ENCODE measurements around the gene REXO1. TPM values are rescaled to one million over a fixed set of nuclear protein-coding genes. Genes with fewer than 3 reads are reported as not detected.
"Not testable (repeated sequence)": the region's sequence is repeated elsewhere in the genome, so short reads cannot be mapped to it uniquely, and the experiment has no call there.

The REXO1 gene
- total RNA-seq, 1 donor from 2014 or later = 34.0 TPM

- not testable (repeated sequence) for DNase-seq (ENCODE audit: low spot score)
Observed at GRCh38 chr19:1877280-1877660, 29.0 kb upstream of the REXO1 start.

- DNase-seq (ENCODE audit: low spot score) = not testable (repeated sequence)
Observed at GRCh38 chr19:1876496-1877279, 28.4 kb upstream of the REXO1 start.

GRCh38 chr19:1875646-1876495 is 27.6 kb upstream of the REXO1 start:
- peak; percentile 99 for DNase-seq (ENCODE audit: low spot score)

GRCh38 chr19:1875265-1875645 is 27.0 kb upstream of the REXO1 start:
- not testable (repeated sequence) for DNase-seq (ENCODE audit: low spot score)

- no peak for DNase-seq (ENCODE audit: low spot score)
Observed at GRCh38 chr19:1874554-1875185, 26.4 kb upstream of the REXO1 start.

- DNase-seq (ENCODE audit: low spot score) = no peak
Observed at GRCh38 chr19:1873524-1874473, 25.5 kb upstream of the REXO1 start.

GRCh38 chr19:1872807-1873523 is 24.7 kb upstream of the REXO1 start:
- no peak for DNase-seq (ENCODE audit: low spot score)

GRCh38 chr19:1871630-1872029 is 23.3 kb upstream of the REXO1 start:
- DNase-seq (ENCODE audit: low spot score) = no peak

GRCh38 chr19:1871140-1871597 is 22.9 kb upstream of the REXO1 start:
- no peak for DNase-seq (ENCODE audit: low spot score)

- no peak for DNase-seq (ENCODE audit: low spot score)
Observed at GRCh38 chr19:1868971-1869370, 20.7 kb upstream of the REXO1 start.

GRCh38 chr19:1867349-1867724 is 19.1 kb upstream of the REXO1 start:
- DNase-seq (ENCODE audit: low spot score) = no peak

GRCh38 chr19:1866693-1867348 is 18.5 kb upstream of the REXO1 start:
- DNase-seq (ENCODE audit: low spot score) = no peak

- DNase-seq (ENCODE audit: low spot score) = no peak
Observed at GRCh38 chr19:1865172-1866010, 17.1 kb upstream of the REXO1 start.

- peak; percentile 94 for DNase-seq (ENCODE audit: low spot score)
Observed at GRCh38 chr19:1864480-1865171, 16.3 kb upstream of the REXO1 start.

- peak; percentile 98 for DNase-seq (ENCODE audit: low spot score)
Observed at GRCh38 chr19:1863638-1864479, 15.6 kb upstream of the REXO1 start.

GRCh38 chr19:1863328-1863637 is 15.0 kb upstream of the REXO1 start, which contains the start of gene KLF16:
TSS of gene KLF16 (minus strand) at chr19:1863579. CDS start at chr19:1863497, 82 bp downstream.
- DNase-seq (ENCODE audit: low spot score) = no peak

All from mesenteric fat pad (tissue), 1 donor.